ENCODE data around the gene IGF1.
"Not testable (repeated sequence)": the region's sequence is repeated elsewhere in the genome, so short reads cannot be mapped to it uniquely, and the experiment has no call there.

Gene IGF1

GRCh38 chr12:102461501-102461900, 18.9 kb downstream of the IGF1 start:
- no peak for DNase-seq (ENCODE audit: low spot score)

DNA sequence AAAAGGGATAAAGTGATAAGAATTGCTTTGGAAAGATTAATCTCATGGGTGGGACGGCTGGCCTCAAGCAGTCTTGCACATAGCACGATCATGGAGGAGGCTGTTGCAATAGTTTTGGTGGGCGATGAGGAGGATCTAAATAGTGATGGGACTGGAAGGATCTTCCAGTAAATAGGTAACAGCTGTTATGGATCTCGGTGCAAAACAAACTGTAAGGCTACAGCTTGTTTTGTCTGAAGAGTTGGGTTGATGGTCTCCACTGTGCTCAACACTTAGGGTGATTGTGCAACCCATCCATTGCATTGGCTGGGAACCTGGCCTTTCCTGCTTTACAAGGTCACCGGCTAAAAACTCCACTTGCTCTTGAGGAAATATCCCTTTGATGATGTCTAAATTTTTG, 21.0 kb downstream of the IGF1 start:
- no peak for DNase-seq (ENCODE audit: low spot score)

GRCh38 chr12:102454808-102455760, 25.3 kb downstream of the IGF1 start:
- no peak for DNase-seq (ENCODE audit: low spot score)

DNA sequence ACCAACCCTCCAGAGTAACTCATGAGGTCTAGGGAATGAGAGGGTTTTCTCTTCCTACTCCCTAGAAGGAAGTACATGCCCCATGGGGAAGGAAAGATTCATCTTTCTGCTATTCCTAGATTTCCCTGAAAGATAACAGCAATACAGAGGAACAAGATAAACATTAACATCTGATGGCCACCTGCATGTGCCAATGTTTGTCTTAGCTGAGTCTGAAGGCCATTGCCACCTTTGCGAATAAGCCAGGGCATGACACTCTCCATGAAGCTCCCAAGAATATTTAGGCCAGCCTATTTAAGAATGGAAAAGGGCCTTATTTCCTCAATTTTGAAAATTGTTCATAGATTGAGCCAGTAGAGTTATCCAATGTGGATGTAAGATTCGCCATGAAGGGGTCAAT, 26.0 kb downstream of the IGF1 start:
- DNase-seq (ENCODE audit: low spot score): no peak

- DNase-seq (ENCODE audit: low spot score): no peak
Measured at GRCh38 chr12:102452605-102453004, 27.8 kb downstream of the IGF1 start.

DNA sequence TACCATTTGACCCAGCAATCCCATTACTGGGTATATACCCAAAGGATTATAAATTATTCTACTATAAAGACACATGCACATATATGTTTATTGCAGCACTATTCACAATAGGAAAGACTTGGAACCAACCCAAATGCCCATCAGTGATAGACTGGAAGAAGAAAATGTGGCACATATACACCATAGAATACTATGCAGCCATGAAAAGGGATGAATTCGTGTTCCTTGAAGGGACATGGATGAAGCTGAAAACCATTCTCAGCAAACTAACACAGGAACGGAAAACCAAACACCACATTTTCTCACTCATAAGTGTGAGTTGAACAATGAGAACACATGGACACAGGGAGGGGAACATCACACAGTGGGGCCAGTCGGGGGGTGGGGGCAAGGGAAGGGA, 31.3 kb downstream of the IGF1 start:
- not testable (repeated sequence) for DNase-seq (ENCODE audit: low spot score)

DNA sequence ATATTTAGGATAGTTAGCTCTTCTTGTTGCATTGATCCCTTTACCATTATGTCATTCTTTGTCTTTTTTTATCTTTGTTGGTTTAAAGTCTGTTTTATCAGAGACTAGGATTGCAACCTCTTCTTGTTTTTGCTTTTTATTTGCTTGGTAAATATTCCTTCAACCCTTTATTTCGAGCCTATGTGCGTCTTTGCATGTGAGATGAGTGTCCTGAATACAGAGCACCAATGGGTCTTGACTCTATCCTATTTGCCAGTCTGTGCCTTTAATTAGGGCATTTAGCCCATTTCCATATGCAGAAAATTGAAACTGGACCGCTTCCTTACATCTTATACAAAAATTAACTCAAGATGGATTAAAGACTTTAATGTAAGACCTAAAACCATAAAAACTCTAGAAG, 32.9 kb downstream of the IGF1 start:
- not testable (repeated sequence) for DNase-seq (ENCODE audit: low spot score)

- no peak for DNase-seq (ENCODE audit: low spot score)
Measured at GRCh38 chr12:102444707-102445106, 35.7 kb downstream of the IGF1 start.

DNA sequence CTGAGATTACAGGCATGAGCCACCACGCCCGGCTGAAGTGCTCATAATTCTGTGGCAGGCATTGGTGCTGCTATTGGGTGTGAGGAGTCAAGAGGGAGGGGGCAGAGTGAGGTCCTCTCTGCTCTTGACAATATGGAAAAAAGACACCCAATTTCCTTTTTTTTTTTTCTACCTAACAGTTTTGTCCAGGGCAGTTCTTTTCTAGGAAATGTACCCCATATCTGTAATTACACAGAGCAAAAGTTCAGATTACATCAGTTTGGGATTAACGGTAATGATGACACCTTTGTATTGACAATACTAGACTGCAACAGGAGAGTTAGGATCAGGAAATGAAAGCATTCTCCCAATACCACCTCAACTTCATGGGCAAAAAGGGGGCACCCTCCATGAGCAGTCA, 36.3 kb downstream of the IGF1 start:
- DNase-seq (ENCODE audit: low spot score): no peak

GRCh38 chr12:102441077-102441596, 39.2 kb downstream of the IGF1 start:
- peak; percentile 25 for DNase-seq (ENCODE audit: low spot score)

DNA sequence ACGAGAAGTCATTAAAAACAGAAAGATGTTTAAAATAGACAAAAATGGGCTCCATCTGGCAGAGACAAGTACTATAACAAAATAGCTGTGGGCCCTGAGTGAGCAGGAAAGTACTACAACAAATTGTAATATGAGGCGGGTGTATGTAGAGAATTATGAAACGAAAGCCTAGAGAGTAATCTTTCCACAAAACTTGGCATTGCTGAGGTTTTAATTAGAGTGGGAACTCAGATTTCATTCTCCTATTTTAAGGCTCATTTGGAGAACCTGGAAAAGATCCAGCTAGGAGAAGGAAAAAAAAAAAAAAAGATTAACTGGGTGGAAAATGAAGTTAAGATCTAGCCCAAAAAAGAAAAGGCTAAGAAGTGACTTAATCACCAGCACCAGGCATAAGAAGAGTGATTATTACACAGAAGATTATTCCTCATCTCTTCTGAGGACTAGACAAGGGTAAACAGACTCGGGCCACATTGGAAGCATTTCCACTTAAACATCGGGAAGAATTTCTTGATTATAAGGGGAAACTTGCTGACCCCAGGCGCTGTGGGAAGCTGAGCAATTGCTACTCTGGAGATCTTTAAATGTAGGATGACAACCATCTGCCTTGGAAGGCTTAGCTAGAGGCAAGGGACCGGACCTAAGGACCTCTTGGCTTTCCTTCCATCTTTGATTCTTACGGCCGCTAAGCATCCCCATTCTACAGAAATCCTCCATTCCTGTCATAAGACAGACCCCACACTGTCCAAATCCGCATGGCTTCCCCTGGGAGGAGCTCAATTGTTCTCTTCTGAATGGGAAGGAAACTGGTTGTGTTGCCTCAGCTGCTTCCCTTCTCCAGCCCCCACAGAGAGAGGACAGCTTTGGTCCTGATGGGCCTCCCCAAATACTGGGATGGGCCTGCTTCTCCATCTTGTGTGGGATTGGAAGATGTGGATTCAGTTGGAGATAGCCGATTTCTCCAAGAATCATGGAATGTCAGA, 40.6 kb downstream of the IGF1 start:
- no peak for DNase-seq (ENCODE audit: low spot score)

- no peak for DNase-seq (ENCODE audit: low spot score)
Measured at GRCh38 chr12:102438827-102439210, 41.5 kb downstream of the IGF1 start.

DNA sequence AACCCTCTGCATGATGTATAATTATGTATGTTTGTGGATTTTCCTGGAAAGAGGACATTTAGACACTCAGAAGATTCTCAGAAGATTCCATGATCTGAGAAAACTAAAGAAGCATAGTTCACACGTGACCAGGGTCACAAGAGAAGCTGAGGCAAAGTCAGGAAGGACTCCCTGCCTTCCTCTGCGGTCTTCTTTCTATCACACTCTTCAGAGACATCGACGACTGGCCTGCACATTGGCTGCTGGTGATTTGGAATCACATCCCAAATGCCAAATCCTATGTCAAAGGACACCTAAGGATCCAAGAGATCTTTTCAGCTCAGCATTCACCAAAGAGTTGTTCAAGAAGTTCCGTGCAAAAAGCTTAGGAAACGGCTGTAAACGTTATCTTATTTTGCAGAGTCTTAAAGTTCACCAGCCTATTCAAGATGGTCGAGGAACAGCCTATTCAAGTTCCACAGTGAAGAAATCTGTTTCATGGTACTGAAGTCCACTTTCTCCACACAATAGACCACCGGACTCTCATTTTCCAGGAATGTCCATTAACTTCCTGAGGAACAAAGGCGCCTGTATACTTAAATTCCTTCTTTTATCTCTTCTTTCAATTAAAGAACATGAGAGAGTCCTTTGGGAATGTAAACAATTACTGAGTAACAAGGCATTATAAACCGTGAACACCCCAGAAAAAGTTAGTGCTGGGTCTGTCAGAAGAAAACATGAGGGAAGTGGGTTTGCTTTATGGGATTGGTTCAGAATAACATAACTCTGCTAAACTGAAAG, 42.1 kb downstream of the IGF1 start:
- DNase-seq (ENCODE audit: low spot score): no peak

DNA sequence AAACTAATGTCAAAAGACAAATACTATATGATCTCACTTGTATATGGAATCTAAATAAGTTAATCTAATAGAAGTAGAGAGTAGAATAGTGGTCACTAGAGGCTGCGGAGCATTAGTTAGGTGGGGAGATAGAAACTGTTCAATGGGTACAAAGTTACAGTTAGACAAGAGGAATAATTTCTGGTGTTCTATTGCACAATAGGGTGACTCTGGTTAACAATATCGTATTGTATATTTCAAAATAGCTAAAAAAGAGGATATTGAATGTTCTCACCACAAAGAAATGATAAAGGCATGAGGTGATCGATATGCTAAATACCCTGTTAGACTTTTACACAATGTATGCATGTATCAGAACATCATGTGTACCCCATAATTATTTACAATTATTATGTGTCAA, 42.9 kb downstream of the IGF1 start:
- no peak for DNase-seq (ENCODE audit: low spot score)

- no peak for DNase-seq (ENCODE audit: low spot score)
Measured at GRCh38 chr12:102436867-102437266, 43.5 kb downstream of the IGF1 start.

- no peak for DNase-seq (ENCODE audit: low spot score)
Measured at GRCh38 chr12:102435827-102436436, 44.4 kb downstream of the IGF1 start.

- no peak for DNase-seq (ENCODE audit: low spot score)
Measured at GRCh38 chr12:102433304-102433703, 47.1 kb downstream of the IGF1 start.

DNA sequence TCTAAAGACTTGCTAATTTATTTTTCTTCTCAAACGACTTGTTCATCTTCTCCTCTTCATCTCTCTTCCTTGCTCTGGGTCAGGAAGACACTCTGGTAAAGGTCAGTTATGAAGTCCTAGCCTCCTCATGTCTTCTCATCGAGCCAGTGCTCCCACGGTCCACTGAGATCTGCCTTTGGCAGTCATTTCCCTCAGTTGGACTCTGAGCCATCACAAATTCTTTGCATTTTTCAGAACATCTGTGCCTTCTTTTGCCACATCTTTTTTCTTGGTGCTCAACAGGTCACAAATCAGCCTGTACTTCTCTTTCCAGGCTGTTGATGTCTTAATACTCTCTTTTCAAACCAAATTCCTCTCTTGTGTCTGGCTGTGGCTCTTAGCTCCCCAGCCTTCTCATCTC, 49.7 kb downstream of the IGF1 start:
- DNase-seq (ENCODE audit: low spot score): no peak

- no peak for DNase-seq (ENCODE audit: low spot score)
Measured at GRCh38 chr12:102429211-102430154, 50.9 kb downstream of the IGF1 start.

GRCh38 chr12:102427543-102427941, 52.8 kb downstream of the IGF1 start:
- no peak for DNase-seq (ENCODE audit: low spot score)

All from activated CD4-positive, alpha-beta T cell treated with anti-CD3 and anti-CD28 coated beads, Interleukin-2, Interleukin-4, amounts not matched to agents 100 ng/mL and 50 ng/mL, durations not matched to agents 16 hours and 8 hours (primary cell).